OCI-LY7 (cell line): ENCODE data around the gene PRR33. TPM values are rescaled to one million over a fixed set of nuclear protein-coding genes. Genes with fewer than 3 reads are reported as not detected.

Experiments used
- BruUV-seq: library from RNA; stranded (reverse); fragments of 400-500 nt; replicated peaks from 2 replicates; lab custom pipeline; 2021; lab: Mats Ljungman, UMichigan
- CTCF ChIA-PET: fragments of 300-600 bp; sonication (Branson Sonifier 250); formaldehyde crosslinking; loops from one replicate; lab custom pipeline; 2022; ENCODE audit warnings: antibody characterized with exemption; ENCODE audit not compliant: unreplicated experiment; lab: Charles Lee
- POLR2A ChIA-PET: fragments of 300-600 bp; sonication (Branson Sonifier 250); formaldehyde crosslinking; loops from one replicate; lab custom pipeline; 2022; ENCODE audit warnings: antibody characterized with exemption; lab: Charles Lee
- DNase-seq: peaks from one replicate; pipeline ENCODE4 v3.0.0-alpha.2; 2015; ENCODE audit warnings: low spot score
- H2AFZ ChIP-seq: fragments of 200-600 bp; sonication (generic), shearing (Covaris generic); 2 replicates; pipeline ENCODE4 v1.6.1; 2014; ENCODE audit warnings: mild to moderate bottlenecking, antibody characterized with exemption, low read length, moderate library complexity
- H3K27ac ChIP-seq: fragments of 200-600 bp; sonication (generic); 2 replicates; pipeline ENCODE4 v1.5.1; 2014; ENCODE audit warnings: mixed run types, low read depth, mild to moderate bottlenecking, moderate library complexity, low read length, inconsistent platforms; ENCODE audit not compliant: poor library complexity, severe bottlenecking
- H3K36me3 ChIP-seq: fragments of 200-600 bp; sonication (generic); 2 replicates; pipeline ENCODE4 v1.6.1; 2014; ENCODE audit warnings: mild to moderate bottlenecking, antibody characterized with exemption, low read length, moderate library complexity, mixed read lengths; ENCODE audit not compliant: insufficient read depth
- H3K4me1 ChIP-seq: fragments of 200-600 bp; sonication (generic); 2 replicates; pipeline ENCODE4 v1.5.1; 2014; ENCODE audit warnings: mild to moderate bottlenecking, low read length; ENCODE audit not compliant: insufficient read depth, poor library complexity, severe bottlenecking
- H3K4me2 ChIP-seq: fragments of 200-600 bp; sonication (generic); 2 replicates; pipeline ENCODE4 v1.6.1; 2014; ENCODE audit warnings: mild to moderate bottlenecking, low read length
- H3K4me3 ChIP-seq: fragments of 200-600 bp; sonication (generic); 2 replicates; pipeline ENCODE4 v1.5.1; 2014; ENCODE audit warnings: mild to moderate bottlenecking, low read depth, low read length; ENCODE audit not compliant: poor library complexity, severe bottlenecking
- H3K79me2 ChIP-seq: fragments of 200-600 bp; sonication (generic); 2 replicates; pipeline ENCODE4 v1.6.1; 2016; ENCODE audit warnings: low read depth, mild to moderate bottlenecking, low read length, moderate library complexity, mixed read lengths; ENCODE audit not compliant: insufficient read depth
- H3K9me2 ChIP-seq: fragments of 200-600 bp; sonication (generic); 2 replicates; pipeline ENCODE4 v1.6.1; 2016; ENCODE audit warnings: mild to moderate bottlenecking, low read length, mixed read lengths; ENCODE audit not compliant: insufficient read depth
- H3K9me3 ChIP-seq: fragments of 200-600 bp; sonication (generic); 2 replicates; pipeline ENCODE4 v1.6.1; 2014; ENCODE audit warnings: mild to moderate bottlenecking, mixed run types, low read length, mixed read lengths
- H4K20me1 ChIP-seq: fragments of 200-600 bp; sonication (generic); 2 replicates; pipeline ENCODE4 v1.6.1; 2014; ENCODE audit warnings: mild to moderate bottlenecking, antibody characterized with exemption, low read length, moderate library complexity, mixed read lengths; ENCODE audit not compliant: insufficient read depth
- EZH2phosphoT487 ChIP-seq: fragments of 200-600 bp; sonication (generic); IDR thresholded peaks from 2 replicates; pipeline ENCODE4 v1.6.1; 2018; ENCODE audit warnings: low read depth, borderline replicate concordance, mild to moderate bottlenecking, mixed run types, antibody characterized with exemption, low read length, moderate library complexity, mixed read lengths
- intact Hi-C: fragments of 100-400 bp; cut with micrococcal nuclease; formaldehyde crosslinking; loops from one replicate; pipeline ENCODE4 v1.10.0; 2022; ENCODE audit not compliant: unreplicated experiment
- total RNA-seq, 2 experiments: library from RNA; depleted of rRNA in 1 of 2; stranded (reverse); fragments of >200 nt in 1 of 2; shearing (Covaris generic) in 1 of 2; gene quantifications; 2 replicates each; pipeline ENCODE4 v1.2.3, GENCODE V29; 2014 to 2022
- TF ChIP-seq, protein P1 (sequence below): fragments of 200-600 bp; sonication (generic); conservative IDR thresholded peaks from 2 replicates; pipeline ENCODE4 v1.5.1; 2014; ENCODE audit warnings: mild to moderate bottlenecking, antibody characterized with exemption, low read length, moderate library complexity, mixed read lengths

PRR33 gene
- total RNA-seq, 2 experiments from 2014 or later = not detected

- no peaks in the 10 kb centered on the region for H3K9me2 ChIP-seq
- TF ChIP-seq, protein P1, sequence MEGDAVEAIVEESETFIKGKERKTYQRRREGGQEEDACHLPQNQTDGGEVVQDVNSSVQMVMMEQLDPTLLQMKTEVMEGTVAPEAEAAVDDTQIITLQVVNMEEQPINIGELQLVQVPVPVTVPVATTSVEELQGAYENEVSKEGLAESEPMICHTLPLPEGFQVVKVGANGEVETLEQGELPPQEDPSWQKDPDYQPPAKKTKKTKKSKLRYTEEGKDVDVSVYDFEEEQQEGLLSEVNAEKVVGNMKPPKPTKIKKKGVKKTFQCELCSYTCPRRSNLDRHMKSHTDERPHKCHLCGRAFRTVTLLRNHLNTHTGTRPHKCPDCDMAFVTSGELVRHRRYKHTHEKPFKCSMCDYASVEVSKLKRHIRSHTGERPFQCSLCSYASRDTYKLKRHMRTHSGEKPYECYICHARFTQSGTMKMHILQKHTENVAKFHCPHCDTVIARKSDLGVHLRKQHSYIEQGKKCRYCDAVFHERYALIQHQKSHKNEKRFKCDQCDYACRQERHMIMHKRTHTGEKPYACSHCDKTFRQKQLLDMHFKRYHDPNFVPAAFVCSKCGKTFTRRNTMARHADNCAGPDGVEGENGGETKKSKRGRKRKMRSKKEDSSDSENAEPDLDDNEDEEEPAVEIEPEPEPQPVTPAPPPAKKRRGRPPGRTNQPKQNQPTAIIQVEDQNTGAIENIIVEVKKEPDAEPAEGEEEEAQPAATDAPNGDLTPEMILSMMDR = no peak
- no peak for TF ChIP-seq EZH2phosphoT487
- no peaks in the 10 kb centered on the region for H3K79me2 ChIP-seq
- H3K36me3 ChIP-seq = no peaks in the 10 kb centered on the region
- intact Hi-C loops = loop anchor here (10.0 kb wide), 1 partner anchor 227 kb away; the partner anchor contains the start of gene KRTAP5-6
- H3K27ac ChIP-seq = no peak overlapping the region
- H3K4me3 ChIP-seq = no peak overlapping the region
- H4K20me1 ChIP-seq = no peaks in the 10 kb centered on the region
- ChIA-PET POLR2A (interaction anchor here (0.5 kb wide), 1 partner anchor 20 kb away, joined by 3 read pairs; no protein-coding TSS in a partner anchor), CTCF (no interaction called here)
- BruUV-seq = no TSS peak
- H3K4me1 ChIP-seq = no peaks in the 10 kb centered on the region
- no peaks in the 10 kb centered on the region for H3K9me3 ChIP-seq
- H3K4me2 ChIP-seq = no peak overlapping the region
- no peak for DNase-seq
- no peak overlapping the region for H2AFZ ChIP-seq
These were observed 30.0 kb upstream of the PRR33 start for GRCh38 chr11:1921574-1922141.

DNA sequence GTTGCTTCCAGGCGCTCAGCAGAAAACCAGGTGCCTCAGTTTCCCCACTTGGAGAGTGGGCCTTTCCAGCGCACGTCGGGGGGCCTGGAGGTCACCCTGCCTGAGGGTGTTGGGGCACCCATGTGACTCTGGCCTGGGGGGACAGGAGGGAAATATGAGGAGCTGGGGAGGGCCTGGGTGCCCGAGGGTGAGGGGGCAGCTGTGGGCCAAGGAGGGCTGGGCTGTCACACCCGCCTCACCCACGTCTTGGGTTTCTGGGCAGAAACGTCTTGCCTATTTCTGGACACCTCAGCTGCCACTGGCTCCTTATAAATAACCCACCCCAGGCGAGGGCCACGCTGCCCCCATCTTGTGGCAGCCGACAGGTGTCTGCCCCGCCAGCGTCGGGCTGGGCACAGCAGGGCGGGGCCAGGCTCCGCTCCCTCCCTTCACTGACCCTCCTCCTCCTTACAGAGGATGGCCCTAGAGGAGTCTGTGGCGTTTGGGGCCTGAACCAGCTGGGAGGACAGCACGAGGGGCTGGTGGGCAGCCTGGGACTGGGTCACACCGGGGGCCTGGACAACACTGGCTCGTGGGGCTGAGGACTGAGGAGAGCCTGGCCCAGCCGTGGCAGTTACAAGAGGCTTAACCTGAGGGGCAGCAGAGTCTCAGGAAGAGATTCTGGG is 29.3 kb upstream of the PRR33 start:
- POLR2A ChIA-PET = interaction anchor here (0.5 kb wide), 1 partner anchor 20 kb away, joined by 3 read pairs; no protein-coding TSS in a partner anchor
- BruUV-seq = no TSS peak

DNA sequence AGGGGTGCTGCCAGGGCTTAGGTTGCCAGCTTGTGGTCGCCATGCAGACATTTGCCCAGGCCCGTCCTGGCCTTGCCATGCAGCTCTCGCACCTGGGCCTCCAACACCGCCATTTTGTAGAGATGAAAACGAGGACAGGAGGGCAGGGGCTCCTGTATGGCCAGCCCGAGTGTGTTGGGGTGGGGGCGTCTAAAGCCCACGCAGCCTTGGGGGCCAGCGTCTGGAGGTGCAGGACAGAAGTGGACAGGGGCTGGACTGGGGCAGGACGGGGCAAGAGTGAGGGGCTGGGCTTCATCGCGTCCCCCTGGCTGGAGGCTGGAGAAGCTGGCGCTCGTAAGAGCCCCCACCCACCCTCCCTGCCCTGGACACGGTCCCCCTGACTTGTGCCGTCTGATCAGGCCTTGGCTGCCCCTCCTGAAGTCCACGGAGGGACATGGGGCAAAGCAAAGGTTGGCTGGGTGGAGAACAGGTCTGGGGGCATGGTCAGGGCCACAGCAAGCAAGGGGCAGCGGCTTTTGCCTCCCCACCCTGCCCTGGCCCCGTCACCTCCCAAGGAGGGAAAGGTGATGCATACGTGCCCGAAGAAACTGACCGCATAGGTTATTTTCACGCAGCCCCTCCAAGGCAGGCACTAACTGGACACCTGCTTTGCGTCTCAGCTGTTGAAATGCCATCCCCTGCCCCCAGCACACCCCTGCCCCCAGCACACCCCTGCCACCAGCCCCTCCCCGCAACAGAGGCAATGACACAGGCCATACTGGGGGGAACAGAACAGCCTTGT is 28.6 kb upstream of the PRR33 start:
- H4K20me1 ChIP-seq = no peaks in the 10 kb centered on the region
- no peak overlapping the region for H3K4me3 ChIP-seq
- CTCF ChIA-PET = no interaction called here
- POLR2A ChIA-PET = no interaction called here
- no TSS peak for BruUV-seq
- H3K4me1 ChIP-seq = no peaks in the 10 kb centered on the region
- no peak overlapping the region for H2AFZ ChIP-seq
- no peaks in the 10 kb centered on the region for H3K9me2 ChIP-seq
- no peak for DNase-seq
- no peaks in the 10 kb centered on the region for H3K36me3 ChIP-seq
- TF ChIP-seq EZH2phosphoT487 = no peak
- TF ChIP-seq, protein P1 = no peak
- no peak overlapping the region for H3K4me2 ChIP-seq
- H3K9me3 ChIP-seq = no peaks in the 10 kb centered on the region
- intact Hi-C loops = loop anchor here (10.0 kb wide), 1 partner anchor 226 kb away; the partner anchor contains the start of gene KRTAP5-6
- H3K79me2 ChIP-seq = no peaks in the 10 kb centered on the region
- no peak overlapping the region for H3K27ac ChIP-seq

More for the DNA sequence above, 29.3 kb upstream of the PRR33 start:
- H3K36me3 ChIP-seq = no peaks in the 10 kb centered on the region
- intact Hi-C loops = loop anchor here (10.0 kb wide), 1 partner anchor 226 kb away; the partner anchor contains the start of gene KRTAP5-6
- no peaks in the 10 kb centered on the region for H3K9me3 ChIP-seq
- CTCF ChIA-PET = no interaction called here
- no peak overlapping the region for H2AFZ ChIP-seq
- no peaks in the 10 kb centered on the region for H3K79me2 ChIP-seq
- H3K9me2 ChIP-seq = no peaks in the 10 kb centered on the region
- no peaks in the 10 kb centered on the region for H4K20me1 ChIP-seq
- DNase-seq = no peak
- no peak overlapping the region for H3K4me3 ChIP-seq
- H3K27ac ChIP-seq = no peak overlapping the region
- no peak for TF ChIP-seq EZH2phosphoT487
- no peaks in the 10 kb centered on the region for H3K4me1 ChIP-seq
- H3K4me2 ChIP-seq = no peak overlapping the region
